ENCODE results near the gene GLS2. TPM values are rescaled to one million over a fixed set of nuclear protein-coding genes. Genes with fewer than 3 reads are reported as not detected.

The GLS2 gene
- not detected for total RNA-seq

DNA sequence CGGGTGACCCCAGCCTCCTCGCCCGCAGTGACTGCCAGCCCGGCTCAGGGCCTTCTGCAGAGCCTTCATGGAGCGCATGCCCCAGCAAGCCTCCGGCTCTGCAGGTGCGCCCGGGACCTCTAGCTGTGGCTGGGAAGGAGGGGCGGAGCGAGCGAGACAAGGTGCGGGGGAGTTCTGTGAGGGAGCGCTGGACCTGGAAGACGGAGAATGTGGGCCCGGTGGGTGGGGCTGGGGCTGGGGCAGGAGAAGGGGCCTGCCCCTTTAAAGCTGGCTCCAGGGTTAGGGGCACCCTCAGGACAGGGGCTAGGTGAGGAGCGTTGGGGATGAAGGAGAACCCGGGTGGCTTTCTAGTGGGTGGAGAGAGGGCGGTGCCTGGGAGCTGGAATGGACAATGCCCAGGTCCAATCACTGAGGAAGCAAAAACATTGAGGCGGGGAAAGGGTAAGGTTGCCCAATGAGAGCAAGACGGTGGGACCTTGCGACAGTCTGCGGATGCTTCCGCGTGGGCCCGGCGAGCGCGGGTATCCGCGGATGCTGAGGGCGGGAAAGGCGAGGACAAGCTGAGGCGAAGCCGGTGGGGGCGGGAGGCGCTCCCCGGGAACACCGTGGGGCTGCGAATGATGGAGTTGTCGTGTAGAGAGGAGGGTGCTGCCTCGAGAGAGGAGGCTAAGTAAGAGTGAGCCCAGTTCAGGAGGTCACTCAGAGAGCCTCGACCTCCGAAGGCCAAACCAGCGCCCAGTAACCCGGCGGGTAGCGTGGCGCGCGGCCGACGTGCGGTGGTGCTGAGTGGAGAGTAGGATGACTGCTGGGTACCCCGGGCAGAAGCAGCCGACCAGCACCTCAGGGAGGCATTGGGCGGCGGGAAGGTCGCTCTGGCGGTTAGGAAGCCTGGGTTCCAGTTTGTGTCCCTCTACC, at the start of gene GLS2:
Gene GLS2 (minus strand): TSS at position 121 of the 915 bp plus-strand sequence. CDS start 43 bp downstream, at position 78.

DNA sequence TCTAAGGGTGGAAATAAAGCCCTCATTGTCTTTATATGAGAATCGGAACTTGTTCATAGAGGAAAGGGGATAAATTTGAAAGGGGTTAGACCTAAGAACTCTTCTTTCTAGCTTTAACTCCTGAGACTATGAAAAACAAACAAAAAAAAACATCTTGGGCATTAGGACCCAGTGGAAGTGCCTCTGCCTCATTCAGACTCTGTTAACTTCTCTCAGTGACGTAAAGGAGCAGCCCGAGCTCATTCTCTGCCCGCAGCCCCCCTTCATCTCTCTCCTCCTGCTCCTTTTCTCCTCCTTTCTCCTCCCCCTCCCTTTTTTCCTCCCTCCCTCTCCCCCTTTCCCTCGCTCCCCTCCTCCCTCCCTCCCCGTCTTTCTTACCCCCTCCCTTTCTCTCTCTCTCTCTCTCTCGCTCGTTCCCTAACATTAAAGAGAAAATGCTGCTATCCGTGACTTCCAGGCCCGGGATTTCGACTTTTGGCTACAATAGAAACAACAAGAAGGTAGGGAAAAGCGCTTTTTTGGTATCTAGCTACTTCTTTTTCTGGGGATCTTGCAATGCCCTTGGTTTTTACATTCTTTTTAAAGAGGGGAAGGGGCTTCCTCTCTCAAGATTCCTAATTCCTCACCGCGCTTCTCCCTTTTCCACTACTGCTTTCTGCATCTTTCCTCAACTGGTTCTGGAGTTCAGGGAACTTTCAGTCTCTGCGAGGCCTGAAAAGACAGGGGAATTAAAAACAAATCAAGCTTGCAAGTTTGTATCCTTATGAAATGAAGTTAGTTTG, 33.8 kb upstream of the GLS2 start, which contains the start of gene RBMS2:
Gene RBMS2 (plus strand): TSS at position 231 of the 782 bp plus-strand sequence. CDS start 204 bp downstream, at position 435.

DNA sequence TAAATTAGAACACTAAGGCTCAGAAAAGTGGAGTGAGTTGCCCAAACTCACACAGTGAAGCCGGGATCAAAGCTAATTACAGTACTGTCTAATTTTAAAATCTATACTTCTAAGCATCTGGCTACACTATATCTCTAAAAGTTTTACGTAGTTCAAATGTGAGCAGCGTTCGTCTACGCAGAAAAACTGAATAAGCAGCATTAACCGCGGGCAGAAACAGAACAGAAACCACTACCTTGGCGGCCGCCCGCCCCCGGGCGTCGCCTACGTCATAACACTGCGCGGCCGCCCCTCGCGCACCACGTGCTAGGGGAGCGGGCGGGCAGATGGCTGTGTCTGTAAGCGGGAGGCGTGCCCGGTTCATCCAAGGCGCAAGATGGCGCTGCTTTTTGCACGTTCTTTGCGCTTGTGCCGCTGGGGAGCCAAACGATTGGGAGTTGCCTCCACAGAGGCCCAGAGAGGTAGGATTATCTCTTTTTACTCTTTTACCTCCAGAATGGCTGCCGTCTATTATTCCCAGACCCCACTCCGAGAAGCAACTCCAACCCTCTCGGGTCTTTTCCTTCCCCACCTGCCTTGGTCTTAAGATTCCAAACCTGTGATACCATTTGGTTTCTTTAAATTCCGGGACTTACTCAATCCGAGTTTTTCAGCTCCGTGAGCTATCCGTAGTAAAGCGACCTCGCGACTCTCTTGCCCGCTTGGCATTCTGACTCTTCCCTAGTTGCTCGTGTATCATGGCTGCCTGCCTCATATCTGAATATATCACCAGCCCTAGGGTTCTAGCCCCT, 19.6 kb downstream of the GLS2 start, which contains the start of gene SPRYD4:
Gene SPRYD4 (plus strand): TSS at position 363 of the 791 bp plus-strand sequence. CDS start 14 bp downstream, at position 377.

DNA sequence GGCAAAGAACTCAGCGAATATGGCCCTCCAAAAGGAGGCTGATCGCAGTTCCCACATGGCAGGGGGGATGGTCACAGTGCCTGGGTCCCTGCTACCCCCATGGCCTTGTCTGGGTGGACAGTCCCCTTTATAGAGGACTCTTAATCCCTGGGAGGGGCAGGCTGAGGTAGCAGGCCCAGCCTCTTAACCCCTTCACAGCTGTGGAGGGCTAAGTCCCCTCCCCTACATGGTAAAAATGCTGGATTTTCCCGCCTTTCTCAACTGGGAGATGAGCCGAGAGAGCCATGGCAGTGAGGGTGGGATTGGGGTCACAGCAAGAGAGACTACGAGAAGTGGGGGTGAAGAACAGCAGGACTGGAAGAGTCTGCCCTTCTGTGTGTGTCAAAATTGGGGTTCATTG, 33.4 kb downstream of the GLS2 start, which contains the start of gene MIP:
Gene MIP (minus strand): TSS at position 101 of the 400 bp plus-strand sequence. CDS start 44 bp downstream, at position 57.

DNA sequence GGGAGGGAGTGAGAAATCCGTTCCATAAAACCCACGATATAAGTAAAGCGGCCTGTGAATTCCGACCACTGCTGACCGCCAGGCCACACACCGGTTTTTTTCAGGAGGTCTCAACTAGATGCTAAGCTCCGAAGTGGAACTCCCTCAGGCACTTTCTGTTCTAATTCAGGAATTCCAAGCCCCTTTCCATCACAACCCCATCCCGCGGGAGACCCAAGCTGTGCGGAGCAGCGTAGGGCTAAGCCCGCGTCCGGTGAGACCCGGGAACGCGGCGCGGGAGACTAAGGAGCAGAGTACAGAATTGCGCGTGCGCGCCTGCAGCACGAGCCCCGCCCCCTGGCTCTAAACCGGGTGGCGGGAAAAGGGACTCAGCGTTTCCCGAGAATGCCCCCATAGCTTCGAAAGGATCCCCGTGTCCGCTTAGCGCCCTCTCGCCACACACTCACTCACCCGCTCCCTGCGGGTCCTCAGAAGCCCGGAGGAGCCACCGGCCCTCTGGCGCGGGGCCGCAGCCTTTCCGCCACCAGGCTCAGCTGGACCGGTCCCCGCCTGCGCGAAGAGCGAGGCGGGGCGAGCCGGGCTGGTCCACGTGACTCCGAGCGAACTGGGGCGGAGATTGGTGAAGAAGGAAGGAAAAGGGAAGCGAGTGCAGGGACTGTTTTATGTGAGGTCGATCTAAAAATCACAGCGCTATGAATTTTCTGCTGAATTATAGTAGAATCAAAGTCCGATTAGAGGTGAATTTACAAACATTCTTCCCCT, 38.9 kb downstream of the GLS2 start, which contains the start of gene TIMELESS:
Gene TIMELESS (minus strand): TSS at position 567 of the 762 bp plus-strand sequence. CDS start 15,256 bp downstream, outside the sequence.

Other genes with a start within 250 kb of the GLS2 start
- 10 to 100 TPM; 29.3 to 37.3 TPM for gene ANKRD52, start 229.8 kb downstream of the GLS2 start, total RNA-seq
- gene COQ10A, start 221.2 kb downstream of the GLS2 start, total RNA-seq: 1 to 10 TPM; 6.0 to 9.3 TPM
- gene CS, start 187.8 kb downstream of the GLS2 start, total RNA-seq: 100 to 1,000 TPM; 141 to 198 TPM
- 100 to 1,000 TPM; 172 to 220 TPM for gene CNPY2, start 172.2 kb downstream of the GLS2 start, total RNA-seq
- gene PAN2, start 154.2 kb downstream of the GLS2 start, total RNA-seq: 10 to 100 TPM; 16.3 to 36.1 TPM
- gene IL23A, start 149.3 kb downstream of the GLS2 start, total RNA-seq: under 1 TPM in 1 of 2 donors, not detected in 1; 0.33 TPM
- gene STAT2, start 128.1 kb downstream of the GLS2 start, total RNA-seq: 100 to 1,000 TPM; 712 to 885 TPM
- gene APOF, start 125.3 kb downstream of the GLS2 start, total RNA-seq: not detected
- 10 to 100 TPM in 1 of 2 donors, 1 to 10 TPM in 1; 8.9 to 16.7 TPM for gene TIMELESS, start 38.7 kb downstream of the GLS2 start, total RNA-seq
- not detected for gene MIP, start 33.5 kb downstream of the GLS2 start, total RNA-seq
- 1 to 10 TPM; 2.4 to 3.0 TPM for gene SPRYD4, start 19.6 kb downstream of the GLS2 start, total RNA-seq
- 1 to 10 TPM; 8.3 to 9.0 TPM for gene RBMS2, start 33.7 kb upstream of the GLS2 start, total RNA-seq
- 10 to 100 TPM; 52.0 to 56.3 TPM for gene BAZ2A, start 142.2 kb upstream of the GLS2 start, total RNA-seq
- gene ATP5F1B, start 157.8 kb upstream of the GLS2 start, total RNA-seq: 100 to 1,000 TPM; 532 to 644 TPM
- 100 to 1,000 TPM in 1 of 2 donors, 10 to 100 TPM in 1; 42.3 to 108 TPM for gene PTGES3, start 200.1 kb upstream of the GLS2 start, total RNA-seq
- gene NACA, start 237.1 kb upstream of the GLS2 start, total RNA-seq: 100 to 1,000 TPM; 509 to 602 TPM

Data from melanocyte of skin (primary cell).